ENCODE measurements around the gene GADD45GIP1. TPM values are rescaled to one million over a fixed set of nuclear protein-coding genes. Genes with fewer than 3 reads are reported as not detected.

Gene GADD45GIP1
- total RNA-seq, 2 experiments from 2014 or later, result 32.6 to 36.0 TPM

DNA sequence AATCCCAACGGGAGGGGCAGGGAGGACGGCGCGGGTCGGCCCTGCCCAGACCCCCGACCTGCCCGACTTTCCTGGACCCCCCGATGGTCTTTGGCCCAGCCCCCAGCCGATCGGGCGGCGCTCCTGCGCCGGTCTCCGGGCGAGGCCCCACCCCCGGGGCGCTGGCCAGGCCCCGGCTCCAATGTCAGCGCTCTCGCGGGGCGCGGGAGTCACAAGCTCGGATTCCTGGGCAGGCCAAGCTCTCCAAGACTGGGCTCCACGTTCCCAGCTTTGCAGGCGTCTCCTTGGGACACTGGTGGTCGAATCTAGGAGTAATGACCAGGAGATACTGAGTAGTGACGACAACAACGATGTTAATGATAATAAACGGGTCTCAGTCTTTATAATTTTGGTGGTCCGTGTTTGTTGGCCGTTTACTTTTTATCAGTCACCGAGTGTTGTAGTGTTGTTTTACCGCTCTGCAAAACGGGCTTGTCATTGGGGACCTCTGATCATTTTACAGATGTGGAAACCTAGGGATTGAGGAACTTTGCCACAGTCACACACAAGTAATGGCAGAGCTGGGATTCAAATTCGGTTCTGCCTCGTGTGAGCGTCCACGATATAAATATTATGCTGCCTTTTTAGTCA lies 10.8 kb downstream of the GADD45GIP1 start:
- ChIA-PET CTCF (interaction anchor here (0.7 to 1.3 kb wide), 2 partner anchors 19 to 61 kb away, joined by 3 to 8 read pairs; no protein-coding TSS in a partner anchor), POLR2A (interaction anchor here (0.6 to 4.0 kb wide), 4 partner anchors 8 to 306 kb away, joined by 3 to 30 read pairs (median 10); partner anchors contain the start of genes FARSA and GADD45GIP1)
- peak; percentile 55 for ATAC-seq
- Mint-ChIP-seq H3K27me3 (no peaks in the 10 kb centered on the region), H3K4me3 (peak overlapping the region; percentile 85), H3K27ac (peak overlapping the region; percentile 87), H3K36me3 (ENCODE audit: low read depth) (peaks cover 81% of the 10 kb centered on the region), H3K4me1 (ENCODE audit: low read depth) (peaks cover 39% of the 10 kb centered on the region), H3K9me3 (no peaks in the 10 kb centered on the region)
- intact Hi-C loops (cut with micrococcal nuclease), result no loop called here
- peak; percentile 65 for DNase-seq
- no peak for TF ChIP-seq CTCF (IDR thresholded peaks at IDR 0.05)

DNA sequence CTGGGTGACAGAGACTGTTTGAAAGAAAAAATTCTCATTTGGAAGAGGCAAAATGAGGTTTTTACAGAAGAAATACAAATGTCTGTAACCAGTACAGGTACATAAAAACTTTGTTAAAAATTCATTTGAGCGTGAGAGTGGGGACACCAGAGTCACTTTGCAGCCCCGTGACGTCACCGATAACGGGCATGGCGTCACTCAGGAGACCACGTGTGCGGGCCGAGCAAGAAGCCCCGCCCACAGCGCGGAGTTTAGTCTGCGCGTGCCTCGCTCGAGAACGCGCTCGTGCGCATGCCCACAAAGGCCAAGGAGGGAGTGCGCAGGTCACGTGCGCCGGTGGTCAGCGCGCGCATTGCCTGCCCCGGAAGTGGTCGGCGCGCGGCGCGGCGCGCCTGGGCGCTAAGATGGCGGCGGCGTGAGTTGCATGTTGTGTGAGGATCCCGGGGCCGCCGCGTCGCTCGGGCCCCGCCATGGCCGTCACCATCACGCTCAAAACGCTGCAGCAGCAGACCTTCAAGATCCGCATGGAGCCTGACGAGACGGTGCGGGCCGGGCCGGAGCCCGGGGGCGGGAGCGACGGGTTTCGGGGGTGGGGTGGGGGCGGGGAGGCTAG lies 11.4 kb downstream of the GADD45GIP1 start, which contains the start of gene RAD23A:
Gene RAD23A (plus strand): TSS at position 384 of the 613 bp plus-strand sequence. CDS start 87 bp downstream, at position 471.
- CTCF ChIA-PET, result interaction anchor here (1.3 kb wide), 1 partner anchor 20 kb away, joined by 8 read pairs; no protein-coding TSS in a partner anchor
- TF ChIP-seq CTCF (IDR thresholded peaks at IDR 0.05), result no peak
- intact Hi-C loops (cut with micrococcal nuclease), result no loop called here
- DNase-seq, result peak; percentile 99
- Mint-ChIP-seq H3K27me3 (no peaks in the 10 kb centered on the region), H3K9me3 (no peaks in the 10 kb centered on the region), H3K4me1 (ENCODE audit: low read depth) (peaks cover 44% of the 10 kb centered on the region), H3K36me3 (ENCODE audit: low read depth) (peaks cover 81% of the 10 kb centered on the region), H3K27ac (peak within 1 kb of the TSS; percentile 96), H3K4me3 (peak within 1 kb of the TSS; percentile 85)
- peak; percentile 87 for ATAC-seq
- POLR2A ChIA-PET, result interaction anchor here (1.2 to 4.0 kb wide), 3 partner anchors 8 to 12 kb away, joined by 4 to 30 read pairs (median 17); partner anchors contain the start of genes FARSA and GADD45GIP1

DNA sequence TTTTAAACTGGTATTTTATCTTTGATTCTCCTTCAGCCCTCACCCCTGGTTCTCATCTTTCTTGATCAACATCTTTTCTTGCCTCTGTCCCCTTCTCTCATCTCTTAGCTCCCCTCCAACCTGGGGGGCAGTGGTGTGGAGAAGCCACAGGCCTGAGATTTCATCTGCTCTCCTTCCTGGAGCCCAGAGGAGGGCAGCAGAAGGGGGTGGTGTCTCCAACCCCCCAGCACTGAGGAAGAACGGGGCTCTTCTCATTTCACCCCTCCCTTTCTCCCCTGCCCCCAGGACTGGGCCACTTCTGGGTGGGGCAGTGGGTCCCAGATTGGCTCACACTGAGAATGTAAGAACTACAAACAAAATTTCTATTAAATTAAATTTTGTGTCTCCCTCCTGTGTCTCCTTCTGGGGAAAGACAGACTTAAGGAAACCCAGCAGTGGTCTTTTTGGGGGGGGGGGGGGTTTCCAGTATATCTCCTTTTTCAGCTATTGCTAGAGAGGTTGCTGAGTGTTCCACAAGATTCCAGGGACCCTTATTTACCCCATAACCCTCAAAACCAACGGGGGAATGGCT lies 12.8 kb downstream of the GADD45GIP1 start:
- ChIA-PET POLR2A (interaction anchor here (0.8 to 1.6 kb wide), 7 partner anchors 10 to 58 kb away, joined by 3 to 7 read pairs (median 4); partner anchors contain the start of gene FARSA), CTCF (interaction anchor here (1.3 kb wide), 1 partner anchor 21 kb away, joined by 5 read pairs; no protein-coding TSS in a partner anchor)
- H3K4me3 Mint-ChIP-seq, result no peak overlapping the region

GRCh38 chr19:12943437-12944044 lies 13.5 kb downstream of the GADD45GIP1 start:
- POLR2A ChIA-PET, result interaction anchor here (0.8 to 1.6 kb wide), 7 partner anchors 10 to 58 kb away, joined by 3 to 7 read pairs (median 4); partner anchors contain the start of gene FARSA
- no peak for TF ChIP-seq CTCF (IDR thresholded peaks at IDR 0.05)
- H3K9me3 Mint-ChIP-seq, result no peaks in the 10 kb centered on the region
- ATAC-seq (no peak), DNase-seq (no peak)
- peaks cover 90% of the 10 kb centered on the region for H3K36me3 Mint-ChIP-seq (ENCODE audit: low read depth)
- H3K4me1 Mint-ChIP-seq (ENCODE audit: low read depth), result peaks cover 57% of the 10 kb centered on the region
- peak overlapping the region; percentile 50 for H3K27ac Mint-ChIP-seq
- intact Hi-C loops (cut with micrococcal nuclease), result no loop called here
- no peaks in the 10 kb centered on the region for H3K27me3 Mint-ChIP-seq
- CTCF ChIA-PET, result interaction anchor here (1.3 kb wide), 1 partner anchor 22 kb away, joined by 5 read pairs; no protein-coding TSS in a partner anchor
- H3K4me3 Mint-ChIP-seq, result peak overlapping the region; percentile 31

More for the DNA sequence above, 12.8 kb downstream of the GADD45GIP1 start:
- ATAC-seq, result no peak
- no peaks in the 10 kb centered on the region for H3K9me3 Mint-ChIP-seq
- TF ChIP-seq CTCF (IDR thresholded peaks at IDR 0.05), result no peak
- peaks cover 84% of the 10 kb centered on the region for H3K36me3 Mint-ChIP-seq (ENCODE audit: low read depth)
- intact Hi-C loops (cut with micrococcal nuclease), result no loop called here
- H3K27me3 Mint-ChIP-seq, result no peaks in the 10 kb centered on the region
- peak overlapping the region; percentile 96 for H3K27ac Mint-ChIP-seq
- peaks cover 57% of the 10 kb centered on the region for H3K4me1 Mint-ChIP-seq (ENCODE audit: low read depth)
- DNase-seq, result no peak
